Measurements from ENCODE around the gene VSIG4.

DNA sequence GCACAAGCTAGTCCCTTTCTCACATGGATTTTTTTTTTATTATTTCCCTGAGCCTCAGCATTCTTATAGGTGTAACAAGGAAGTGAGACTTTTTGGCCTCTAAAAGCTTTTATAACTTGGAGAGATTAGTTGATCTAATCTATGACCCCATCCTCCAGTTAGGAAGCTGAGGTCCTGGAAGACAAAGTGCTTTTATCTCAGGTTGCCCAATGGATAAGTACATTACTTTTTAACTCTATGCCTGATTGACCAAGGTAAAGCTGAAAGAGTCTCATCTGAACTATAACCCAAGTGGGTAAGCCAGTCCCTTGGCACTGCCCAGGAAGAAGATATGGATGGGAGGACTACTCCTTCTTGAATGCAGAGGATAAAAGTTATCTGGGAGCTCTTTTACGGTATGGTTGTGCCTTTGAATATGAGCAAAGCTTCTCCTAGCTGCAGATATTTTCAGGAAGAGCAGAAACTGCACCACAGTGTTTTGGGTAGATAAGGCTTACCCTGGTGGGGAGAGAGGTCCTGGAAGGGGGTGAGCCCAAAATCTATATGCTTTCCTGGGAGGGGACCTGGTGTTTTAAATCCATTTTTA is 40.2 kb downstream of the VSIG4 start:
- TF ChIP-seq CTCF (IDR thresholded peaks at IDR 0.05) (no peak), POLR2A (IDR thresholded peaks at IDR 0.05) (no peak)

All from sigmoid colon (tissue), 3 donors.